ENCODE measurements around the gene TRAT1.

Gene TRAT1

DNA sequence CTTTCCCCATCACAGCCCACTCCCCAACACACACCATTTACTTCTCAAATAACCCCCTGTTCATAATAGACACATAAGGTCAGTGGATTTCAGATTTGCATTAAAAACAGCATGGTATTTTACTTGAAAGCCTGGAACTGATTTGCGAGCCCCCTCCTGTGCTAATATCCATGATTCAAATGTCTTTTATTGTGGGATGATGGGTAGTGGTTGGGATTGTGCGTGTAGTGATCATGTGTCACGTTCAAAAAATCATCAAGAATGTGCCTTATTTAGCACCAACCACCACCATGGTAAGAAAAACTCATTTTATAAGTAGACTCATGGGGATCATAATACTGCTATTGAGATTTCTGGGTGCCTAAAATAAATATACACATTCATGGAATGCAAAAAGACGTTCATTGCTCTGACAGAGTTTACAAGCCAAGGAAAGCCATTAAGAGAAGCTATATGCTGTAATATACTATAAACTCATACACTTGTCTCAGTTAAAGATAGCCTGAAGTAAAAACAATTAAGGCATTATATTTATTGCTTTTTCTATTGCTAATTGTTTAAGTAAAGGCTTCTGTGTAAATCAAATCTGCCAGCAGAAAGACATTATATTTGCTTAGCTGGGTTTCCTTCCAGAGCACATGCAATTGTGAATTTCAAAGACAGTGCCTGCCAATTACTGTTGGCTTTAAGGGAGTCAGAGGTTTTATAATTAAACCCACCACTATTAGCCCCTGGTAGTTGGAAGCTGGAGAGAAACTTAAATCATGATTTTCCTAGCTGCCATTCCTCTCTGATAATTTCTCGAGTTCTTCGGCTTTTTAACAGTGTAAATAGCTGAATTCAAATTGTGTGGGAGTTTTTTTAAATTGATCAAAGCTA lies 4.0 kb downstream of the TRAT1 start:
- Histone ChIP-seq H3K36me3 (ENCODE audit: insufficient read depth, low read length) (no peaks in the 10 kb centered on the region), H3K9ac (ENCODE audit: low read depth, low read length) (no peak overlapping the region), H3K27me3 (ENCODE audit: insufficient read depth, low read length) (no peaks in the 10 kb centered on the region), H3K4me3 (ENCODE audit: low read length) (no peak overlapping the region), H3K9me3 (ENCODE audit: insufficient read depth, low read depth, low read length) (no peaks in the 10 kb centered on the region), H3K4me1 (ENCODE audit: insufficient read depth, low read length) (no peaks in the 10 kb centered on the region), H3K27ac (ENCODE audit: low read depth, low read length) (no peak overlapping the region)
- 93% methylated on average over 3 of the region's 6 CpGs for WGBS

DNA sequence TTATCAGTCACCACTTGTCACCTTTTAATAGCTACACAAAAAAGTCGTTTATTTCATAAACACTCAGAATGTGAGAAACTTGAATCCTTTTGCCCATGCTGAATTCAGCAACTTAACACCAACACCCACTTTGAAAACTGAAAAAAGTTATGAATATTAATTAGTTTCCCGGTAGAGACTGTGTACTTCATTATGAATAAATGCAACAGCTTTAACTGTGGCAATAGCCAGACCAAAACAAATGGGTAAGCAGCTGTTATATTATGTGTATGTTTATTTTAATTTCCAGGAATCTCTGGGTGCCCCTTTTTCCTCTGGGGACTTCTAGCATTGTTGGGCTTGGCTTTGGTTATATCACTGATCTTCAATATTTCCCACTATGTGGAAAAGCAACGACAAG lies 7.8 kb downstream of the TRAT1 start:
- no peaks in the 10 kb centered on the region for H3K36me3 ChIP-seq (ENCODE audit: insufficient read depth, low read length)
- no peaks in the 10 kb centered on the region for H3K4me1 ChIP-seq (ENCODE audit: insufficient read depth, low read length)
- 95% methylated on average over 3 of the region's 3 CpGs for WGBS
- no peak overlapping the region for H3K27ac ChIP-seq (ENCODE audit: low read depth, low read length)
- H3K4me3 ChIP-seq (ENCODE audit: low read length) = no peak overlapping the region
- H3K27me3 ChIP-seq (ENCODE audit: insufficient read depth, low read length) = no peaks in the 10 kb centered on the region
- no peak overlapping the region for H3K9ac ChIP-seq (ENCODE audit: low read depth, low read length)
- no peaks in the 10 kb centered on the region for H3K9me3 ChIP-seq (ENCODE audit: insufficient read depth, low read depth, low read length)

DNA sequence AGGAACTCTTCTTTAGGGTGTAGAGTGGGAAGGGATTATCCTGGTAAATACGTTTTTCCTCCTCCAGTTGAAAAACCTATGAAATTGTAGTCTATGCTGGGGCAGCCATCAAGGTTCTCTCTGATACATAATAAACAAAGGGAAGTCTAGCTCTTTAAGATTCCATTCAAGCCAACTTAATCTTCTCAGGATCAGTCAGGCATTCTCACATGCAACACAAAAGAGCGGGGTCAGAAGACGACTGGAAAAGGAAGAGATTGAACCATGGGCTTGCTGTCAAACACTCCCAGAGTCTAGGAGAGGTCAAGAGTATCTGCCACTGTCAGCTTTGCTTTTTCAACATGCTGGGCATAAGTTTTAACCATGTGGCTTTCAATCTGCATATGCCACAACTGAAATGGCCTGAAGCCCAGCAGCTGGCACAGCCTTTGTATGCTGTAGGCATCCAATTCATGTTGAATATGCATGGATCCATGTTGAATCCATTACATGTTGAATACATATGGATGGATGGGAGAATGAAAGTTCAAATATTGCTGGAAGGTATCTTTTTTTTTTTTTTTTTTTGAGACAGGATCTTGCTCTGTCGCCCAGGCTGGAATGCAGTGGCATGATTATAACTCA lies 8.5 kb downstream of the TRAT1 start:
- no peaks in the 10 kb centered on the region for H3K4me1 ChIP-seq (ENCODE audit: insufficient read depth, low read length)
- no peak overlapping the region for H3K27ac ChIP-seq (ENCODE audit: low read depth, low read length)
- H3K9ac ChIP-seq (ENCODE audit: low read depth, low read length) = no peak overlapping the region
- no peaks in the 10 kb centered on the region for H3K27me3 ChIP-seq (ENCODE audit: insufficient read depth, low read length)
- H3K4me3 ChIP-seq (ENCODE audit: low read length) = no peak overlapping the region
- no peaks in the 10 kb centered on the region for H3K36me3 ChIP-seq (ENCODE audit: insufficient read depth, low read length)
- no peaks in the 10 kb centered on the region for H3K9me3 ChIP-seq (ENCODE audit: insufficient read depth, low read depth, low read length)
- WGBS = 81% methylated on average over 4 of the region's 4 CpGs

DNA sequence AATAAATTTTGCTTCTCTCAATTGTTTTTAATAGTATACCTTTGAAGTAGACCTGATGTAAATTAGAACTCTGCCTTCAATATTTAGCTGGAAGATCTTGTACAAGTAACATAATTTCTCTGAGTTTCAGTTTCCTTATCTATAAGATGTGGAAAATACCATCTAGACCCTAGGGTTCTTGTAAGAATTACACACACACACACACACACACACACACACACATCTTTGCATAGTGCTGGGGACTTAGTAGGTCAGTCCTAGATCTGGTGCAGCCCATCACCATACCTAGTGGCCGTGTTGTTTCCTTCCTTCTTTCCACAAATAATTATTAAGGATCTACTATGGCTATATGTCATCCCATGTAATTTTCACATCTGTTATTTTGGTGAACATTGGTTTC lies 11.0 kb downstream of the TRAT1 start:
- Histone ChIP-seq H3K9ac (ENCODE audit: low read depth, low read length) (no peak overlapping the region), H3K4me3 (ENCODE audit: low read length) (no peak overlapping the region), H3K9me3 (ENCODE audit: insufficient read depth, low read depth, low read length) (no peaks in the 10 kb centered on the region), H3K4me1 (ENCODE audit: insufficient read depth, low read length) (no peaks in the 10 kb centered on the region), H3K27me3 (ENCODE audit: insufficient read depth, low read length) (no peaks in the 10 kb centered on the region), H3K36me3 (ENCODE audit: insufficient read depth, low read length) (no peaks in the 10 kb centered on the region), H3K27ac (ENCODE audit: low read depth, low read length) (no peak overlapping the region)
- WGBS = 93% methylated on average over 1 of the region's 1 CpG

DNA sequence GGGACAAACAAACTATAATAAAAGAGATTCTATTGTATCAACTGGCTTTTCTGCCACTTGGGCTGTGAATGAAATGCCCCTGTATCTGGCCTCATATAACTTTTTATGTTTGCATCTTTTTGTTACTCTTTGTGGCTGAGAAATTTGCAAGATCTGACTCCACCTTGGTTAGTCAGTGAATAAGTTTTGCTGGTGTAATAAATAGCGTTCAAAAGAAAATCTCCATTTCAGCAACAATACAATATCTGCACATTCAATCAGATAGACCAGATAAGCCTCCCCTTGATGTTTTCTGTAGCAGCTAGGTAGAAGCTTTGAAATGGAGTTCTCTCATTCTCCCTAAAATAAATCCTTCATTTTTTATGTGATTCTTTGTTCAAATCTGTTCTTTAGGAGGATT lies 12.0 kb downstream of the TRAT1 start:
- H3K9me3 ChIP-seq (ENCODE audit: insufficient read depth, low read depth, low read length) = no peaks in the 10 kb centered on the region
- H3K27ac ChIP-seq (ENCODE audit: low read depth, low read length) = no peak overlapping the region
- no peaks in the 10 kb centered on the region for H3K4me1 ChIP-seq (ENCODE audit: insufficient read depth, low read length)

DNA sequence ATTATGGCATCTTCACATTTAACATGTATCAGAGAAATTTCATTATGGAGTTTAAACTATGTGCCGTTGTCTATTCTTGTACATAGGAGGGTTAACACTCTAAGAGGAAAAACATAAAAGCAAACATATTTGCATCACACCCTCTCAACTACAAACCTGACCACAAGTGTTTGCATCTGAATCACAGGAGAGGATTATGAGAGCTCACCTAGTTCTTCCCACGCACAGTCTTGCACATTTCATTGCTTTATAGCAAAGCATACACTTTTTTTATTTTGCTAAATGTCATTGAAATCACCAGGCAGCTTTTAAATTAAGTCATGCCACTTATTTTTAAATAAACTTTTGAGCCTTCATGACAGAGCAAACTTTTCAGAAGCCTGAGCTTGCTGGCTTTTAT lies 12.5 kb downstream of the TRAT1 start:
- Histone ChIP-seq H3K4me3 (ENCODE audit: low read length) (no peak overlapping the region), H3K27ac (ENCODE audit: low read depth, low read length) (no peak overlapping the region), H3K27me3 (ENCODE audit: insufficient read depth, low read length) (no peaks in the 10 kb centered on the region), H3K36me3 (ENCODE audit: insufficient read depth, low read length) (no peaks in the 10 kb centered on the region), H3K4me1 (ENCODE audit: insufficient read depth, low read length) (no peaks in the 10 kb centered on the region), H3K9ac (ENCODE audit: low read depth, low read length) (no peak overlapping the region), H3K9me3 (ENCODE audit: insufficient read depth, low read depth, low read length) (no peaks in the 10 kb centered on the region)
- 88% methylated on average over 1 of the region's 2 CpGs for WGBS

More for the DNA sequence above, 12.0 kb downstream of the TRAT1 start:
- H3K27me3 ChIP-seq (ENCODE audit: insufficient read depth, low read length) = no peaks in the 10 kb centered on the region
- no CpG with 5 or more reads among the region's 1 CpG for WGBS
- no peak overlapping the region for H3K9ac ChIP-seq (ENCODE audit: low read depth, low read length)
- H3K36me3 ChIP-seq (ENCODE audit: insufficient read depth, low read length) = no peaks in the 10 kb centered on the region
- H3K4me3 ChIP-seq (ENCODE audit: low read length) = no peak overlapping the region

DNA sequence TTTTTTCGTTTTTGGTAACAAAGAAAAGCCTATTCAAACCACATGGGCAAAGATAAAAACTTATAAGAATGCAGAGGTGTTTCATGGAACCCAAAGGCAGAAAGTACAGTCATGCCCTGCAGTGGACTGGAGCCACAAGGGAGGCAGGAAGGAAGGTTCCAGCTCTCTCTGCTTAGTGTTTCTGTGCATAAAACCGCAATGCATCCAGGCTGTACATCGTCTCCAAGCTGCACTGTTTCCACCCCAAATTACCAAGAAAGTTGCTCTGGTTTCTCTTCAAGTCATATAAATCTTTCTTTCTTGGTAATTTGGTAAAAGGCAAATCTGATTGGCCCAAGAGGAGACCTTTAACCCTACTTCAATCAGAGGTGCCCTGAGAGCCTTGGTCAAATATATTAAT lies 15.8 kb downstream of the TRAT1 start:
- H3K4me3 ChIP-seq (ENCODE audit: low read length) = no peak overlapping the region
- H3K27ac ChIP-seq (ENCODE audit: low read depth, low read length) = no peak overlapping the region
- 86% methylated on average over 3 of the region's 3 CpGs for WGBS
- H3K9me3 ChIP-seq (ENCODE audit: insufficient read depth, low read depth, low read length) = no peaks in the 10 kb centered on the region
- no peaks in the 10 kb centered on the region for H3K36me3 ChIP-seq (ENCODE audit: insufficient read depth, low read length)
- no peak overlapping the region for H3K9ac ChIP-seq (ENCODE audit: low read depth, low read length)
- no peaks in the 10 kb centered on the region for H3K4me1 ChIP-seq (ENCODE audit: insufficient read depth, low read length)
- no peaks in the 10 kb centered on the region for H3K27me3 ChIP-seq (ENCODE audit: insufficient read depth, low read length)

DNA sequence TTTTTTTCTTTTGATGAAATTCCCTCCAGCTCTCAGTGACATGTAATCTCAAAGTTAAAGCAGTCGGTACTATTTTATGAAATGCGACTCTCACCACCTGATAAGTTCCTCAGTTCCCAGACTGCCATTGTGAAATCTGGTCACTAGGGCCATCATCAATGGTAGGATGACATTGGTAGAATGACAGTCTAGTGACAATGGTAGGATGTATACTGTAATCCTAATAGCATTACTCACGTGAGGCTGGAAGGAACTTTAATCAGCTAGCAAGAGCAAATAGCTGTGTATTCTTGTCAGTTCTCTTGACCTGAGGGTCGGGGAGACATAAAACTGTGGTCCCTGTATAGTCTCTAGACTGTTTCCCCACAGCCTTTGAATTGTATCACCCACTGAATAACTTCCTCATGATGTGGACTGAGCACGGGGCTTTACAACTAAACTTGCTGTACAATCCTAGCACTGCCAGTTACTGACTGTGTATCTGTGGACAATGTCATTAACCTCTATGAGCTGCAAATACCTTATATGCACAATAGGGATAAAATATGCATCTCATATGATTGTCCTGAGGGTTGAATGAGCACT lies 23.2 kb downstream of the TRAT1 start:
- WGBS = 92% methylated on average over 5 of the region's 5 CpGs
- Histone ChIP-seq H3K27ac (ENCODE audit: low read depth, low read length) (no peak overlapping the region), H3K4me3 (ENCODE audit: low read length) (no peak overlapping the region), H3K36me3 (ENCODE audit: insufficient read depth, low read length) (no peaks in the 10 kb centered on the region), H3K27me3 (ENCODE audit: insufficient read depth, low read length) (no peaks in the 10 kb centered on the region), H3K4me1 (ENCODE audit: insufficient read depth, low read length) (no peaks in the 10 kb centered on the region), H3K9me3 (ENCODE audit: insufficient read depth, low read depth, low read length) (no peaks in the 10 kb centered on the region), H3K9ac (ENCODE audit: low read depth, low read length) (no peak overlapping the region)

DNA sequence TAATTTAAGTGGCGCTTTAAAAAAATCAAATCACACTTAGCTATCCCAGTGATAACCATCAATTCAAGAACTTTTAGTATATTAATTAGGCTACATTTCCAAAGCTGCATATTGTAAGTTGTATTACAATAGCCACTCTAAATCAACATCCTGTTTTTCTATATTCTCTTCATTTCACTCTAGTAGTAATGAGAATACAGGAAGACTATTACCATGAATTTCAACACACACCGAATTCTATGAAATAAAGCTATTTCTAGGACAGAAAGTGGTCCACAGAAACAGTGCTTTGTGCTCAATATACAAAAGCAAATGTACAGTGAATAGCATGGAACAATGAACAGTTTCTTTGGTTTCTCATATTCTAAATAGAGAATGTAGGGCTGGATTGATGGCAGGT lies 24.6 kb downstream of the TRAT1 start:
- no peaks in the 10 kb centered on the region for H3K4me1 ChIP-seq (ENCODE audit: insufficient read depth, low read length)
- WGBS = 100% methylated on average over 1 of the region's 2 CpGs
- H3K9ac ChIP-seq (ENCODE audit: low read depth, low read length) = no peak overlapping the region
- H3K36me3 ChIP-seq (ENCODE audit: insufficient read depth, low read length) = no peaks in the 10 kb centered on the region
- H3K27ac ChIP-seq (ENCODE audit: low read depth, low read length) = no peak overlapping the region
- H3K27me3 ChIP-seq (ENCODE audit: insufficient read depth, low read length) = no peaks in the 10 kb centered on the region
- no peak overlapping the region for H3K4me3 ChIP-seq (ENCODE audit: low read length)
- H3K9me3 ChIP-seq (ENCODE audit: insufficient read depth, low read depth, low read length) = no peaks in the 10 kb centered on the region

DNA sequence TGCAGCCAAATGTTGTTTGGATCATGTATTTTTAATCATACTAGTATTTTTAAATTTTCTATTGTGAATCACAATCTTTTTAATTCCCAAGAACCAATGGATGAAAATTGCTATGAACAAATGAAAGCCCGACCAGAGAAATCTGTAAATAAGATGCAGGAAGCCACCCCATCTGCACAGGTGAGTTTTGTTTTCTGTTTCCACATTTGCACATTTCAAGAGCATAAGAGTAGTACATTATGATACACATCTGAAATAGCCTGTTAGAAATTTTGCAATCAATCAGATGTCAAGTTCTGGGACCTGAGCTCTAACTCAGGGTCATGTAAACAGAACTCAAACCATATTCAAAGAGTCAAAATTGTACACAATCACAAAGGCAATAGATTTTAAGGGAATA lies 26.5 kb downstream of the TRAT1 start:
- no peaks in the 10 kb centered on the region for H3K36me3 ChIP-seq (ENCODE audit: insufficient read depth, low read length)
- H3K27me3 ChIP-seq (ENCODE audit: insufficient read depth, low read length) = no peaks in the 10 kb centered on the region
- 93% methylated on average over 1 of the region's 1 CpG for WGBS

DNA sequence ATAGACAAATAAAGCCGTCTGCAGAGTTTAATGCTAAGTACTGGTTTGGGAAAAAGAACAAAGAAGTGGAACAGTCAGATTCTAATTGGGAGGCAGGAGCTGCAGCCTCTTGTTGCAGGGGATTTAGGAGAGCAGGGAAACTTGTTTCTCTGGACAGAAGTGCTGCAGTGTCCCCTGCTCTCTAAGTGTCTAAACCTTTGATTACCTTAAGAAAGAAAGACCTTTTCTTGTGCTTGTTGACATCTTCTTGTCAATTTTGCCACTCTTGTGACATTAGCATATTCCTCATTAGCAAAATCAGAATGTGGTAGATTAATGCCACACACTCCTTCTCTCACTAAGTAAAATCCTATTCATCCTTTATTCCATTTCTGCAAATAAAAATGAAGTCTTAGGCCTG lies 38.8 kb downstream of the TRAT1 start:
- Histone ChIP-seq H3K9me3 (ENCODE audit: insufficient read depth, low read depth, low read length) (peaks cover 5% of the 10 kb centered on the region; the same call in 1 of the 2 replicates), H3K36me3 (ENCODE audit: insufficient read depth, low read length) (no peaks in the 10 kb centered on the region), H3K27ac (ENCODE audit: low read depth, low read length) (no peak overlapping the region), H3K4me1 (ENCODE audit: insufficient read depth, low read length) (peaks cover 9% of the 10 kb centered on the region), H3K9ac (ENCODE audit: low read depth, low read length) (no peak overlapping the region), H3K27me3 (ENCODE audit: insufficient read depth, low read length) (no peaks in the 10 kb centered on the region), H3K4me3 (ENCODE audit: low read length) (no peak overlapping the region)
- WGBS = 66% methylated on average over 1 of the region's 1 CpG

More for the DNA sequence above, 26.5 kb downstream of the TRAT1 start:
- Histone ChIP-seq H3K4me3 (ENCODE audit: low read length) (no peak overlapping the region), H3K9ac (ENCODE audit: low read depth, low read length) (no peak overlapping the region), H3K9me3 (ENCODE audit: insufficient read depth, low read depth, low read length) (no peaks in the 10 kb centered on the region), H3K4me1 (ENCODE audit: insufficient read depth, low read length) (no peaks in the 10 kb centered on the region), H3K27ac (ENCODE audit: low read depth, low read length) (no peak overlapping the region)

Data from HUES64 (cell line).